Heart left ventricle (tissue), 16 donors: ENCODE data around the gene IQGAP2. TPM values are rescaled to one million over a fixed set of nuclear protein-coding genes. Genes with fewer than 3 reads are reported as not detected.

ENCODE experiments used
- ATAC-seq, 4 donors: fragments of 200-7000 bp; cut with Tn5 transposase; one replicate each; pipeline ENCODE4 v1.9.1; 2020 to 2022; ENCODE audit warnings: moderate library complexity in 4 of 4, mild to moderate bottlenecking in 3 of 4, moderate number of reproducible peaks in 1 of 4
- DNase-seq, 5 donors: peaks; one replicate each; pipeline ENCODE4 v3.0.0-alpha.2; 2020
- H3K27ac ChIP-seq, 12 donors: fragments of 200-600 bp; sonication (generic) in 4 of 12; one replicate each; pipeline versions ENCODE4 v1.5.0 to v1.8.0; 2016 to 2022; ENCODE audit warnings: mild to moderate bottlenecking in 2 of 12
- H3K27me3 ChIP-seq, 9 donors: fragments of 200-600 bp; sonication (generic) in 2 of 9; one replicate each; pipeline versions ENCODE4 v1.5.1 to v1.8.0; 2016 to 2022; ENCODE audit warnings: mild to moderate bottlenecking in 3 of 9
- H3K36me3 ChIP-seq, 9 donors: fragments of 200-600 bp; sonication (generic) in 2 of 9; one replicate each; pipeline versions ENCODE4 v1.5.0 to v1.8.0; 2018 to 2022; ENCODE audit warnings: mild to moderate bottlenecking in 2 of 9
- H3K4me1 ChIP-seq, 12 donors: fragments of 200-600 bp; sonication (generic) in 4 of 12; one replicate each; pipeline versions ENCODE4 v1.5.0 to v1.8.0; 2016 to 2022; ENCODE audit warnings: mild to moderate bottlenecking in 3 of 12
- H3K4me3 ChIP-seq, 12 donors: fragments of 200-600 bp; sonication (generic) in 4 of 12; one replicate each; pipeline versions ENCODE4 v1.5.0 to v1.8.0; 2017 to 2022; ENCODE audit warnings: mild to moderate bottlenecking in 9 of 12, moderate library complexity in 4 of 12
- H3K9me3 ChIP-seq, 12 donors: fragments of 200-600 bp; sonication (generic) in 4 of 12; one replicate each; pipeline versions ENCODE4 v1.5.0 to v1.8.0; 2016 to 2022; ENCODE audit warnings: mild to moderate bottlenecking in 1 of 12
- CTCF ChIP-seq, 12 donors: fragments of 200-600 bp; sonication (generic) in 4 of 12; IDR thresholded peaks; one replicate each; pipeline versions ENCODE4 v1.5.0 to v1.8.0; 2018 to 2022; ENCODE audit warnings: antibody characterized with exemption in 12 of 12, mild to moderate bottlenecking in 5 of 12
- POLR2A ChIP-seq, 2 donors: fragments of 450-650 bp; IDR thresholded peaks; one replicate each; pipeline ENCODE4 v1.6.1; 2017; ENCODE audit warnings: antibody characterized with exemption in 2 of 2, mild to moderate bottlenecking in 2 of 2, moderate library complexity in 2 of 2
- WGBS, 4 donors: extraction: QIAGEN DNeasy Blood & Tissue Kit in 2 of 4; methylation state at CpG; one replicate each; pipeline versions ENCODE4 v1.1.5 to v1.1.7; 2013 to 2018; 5-methylcytosine and 5-hydroxymethylcytosine counted together
- intact Hi-C, 10 donors: fragments of 100-400 bp; cut with DNase I; formaldehyde crosslinking; loops; one replicate each; pipeline versions ENCODE4 v1.11.1 to v1.14.2; 2022
- polyA plus RNA-seq, 2 donors: library from polyadenylated mRNA; stranded (reverse); fragments of 200-250 nt; gene quantifications; one replicate each; pipeline ENCODE4 v1.2.3, GENCODE V29; 2013
- total RNA-seq, 9 donors: library from RNA; depleted of rRNA in 2 of 9; stranded (reverse); fragments of >200 nt in 2 of 9; fragmentation: NEBNext Ultra II Directional in 3 of 9; extraction: Animal tissue kit (Norgen Biotek cat#: 25700) in 3 of 9; gene quantifications; one replicate each; pipeline versions ENCODE4 v1.1.0 to v1.2.4, GENCODE V29; 2016 to 2023
- donor health status: ischemic (EF 13 %, LVEDD 7.1; RV severe dilation, severe dysfunction).
- donor health status: healthy with polysubstance abuse.
- donor health status: DM: no; HTN: yes; CAD: no.
- donor health status: DM: no; HTN: no; CAD: no.
- donor health status: ischemic (EF 25% LVEDD 6.9; RV normal size, moderate dysfunction).
- donor health status: ischemic (EF 25% LVEDD 5.7; RV mildly dilated, moderate dysfunction).
- donor health status: healthy.
- donor health status: DM: yes; HTN: yes; CAD: no.
- donor health status: ischemic (EF 35%, LVEDD 5.7; RV mildly dilated, moderate dysfunction).
- donor health status: nonischemic (EF 11% LVEDD 7.7; RV severe dilation, severe dysfunction).
- donor health status: DM: yes; HTN: yes; CAD: no.
- donor health status: PGD.
- donor health status: ischemic (EF 29% LVEDD 5.4; RV normal size, mild dysfunction).
- donor health status: nonischemic (EF 23%, LVEDD 6.1; RV moderate dilation, normal function).

Gene IQGAP2
- total and polyA plus RNA-seq, 11 donors: 1.7 to 35.4 (median 6.1) TPM

GRCh38 chr5:76660360-76660759, 257.3 kb downstream of the IQGAP2 start:
- WGBS, 4 donors: 49 to 61% (median 59%) methylated on average over 2 of the region's 2 CpGs
- no peak overlapping the region for H3K4me3 ChIP-seq
- DNase-seq (no peak), ATAC-seq (no peak)
- no peak overlapping the region for H3K27ac ChIP-seq
- intact Hi-C loops: no loop called here
- peaks cover 0 to 60% (median 0%) of the 10 kb centered on the region in 9 donors for H3K36me3 ChIP-seq
- no peaks in the 10 kb centered on the region for H3K27me3 ChIP-seq
- TF ChIP-seq CTCF (IDR thresholded peaks at IDR 0.05) (no peak), POLR2A (IDR thresholded peaks at IDR 0.05) (no peak)
- no peaks in the 10 kb centered on the region for H3K9me3 ChIP-seq
- peaks cover 0 to 13% (median 2%) of the 10 kb centered on the region in 12 donors for H3K4me1 ChIP-seq

DNA sequence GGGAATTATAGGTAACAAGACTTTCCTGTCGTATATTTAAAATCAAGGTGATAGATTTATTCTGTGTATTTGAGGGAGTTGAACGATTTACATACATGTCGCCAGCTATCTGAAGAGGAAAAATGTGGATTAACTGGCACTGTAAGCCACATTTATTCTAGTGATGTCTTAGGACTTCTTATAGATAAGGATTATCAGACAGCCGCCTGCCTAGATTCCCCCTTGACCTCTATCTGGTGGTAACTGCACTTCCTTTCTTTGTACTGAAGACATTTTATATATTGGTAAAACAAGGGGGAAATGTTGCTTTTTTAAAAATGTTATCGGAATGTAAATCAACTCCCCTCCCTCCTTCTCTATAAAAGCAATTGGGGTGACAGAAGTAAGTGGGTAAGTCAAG, 259.4 kb downstream of the IQGAP2 start:
- intact Hi-C loops: no loop called here
- Histone ChIP-seq H3K27ac (no peak overlapping the region), H3K4me1 (peaks cover 0 to 13% (median 2%) of the 10 kb centered on the region in 12 donors), H3K4me3 (no peak overlapping the region), H3K36me3 (peaks cover 0 to 69% (median 0%) of the 10 kb centered on the region in 9 donors), H3K9me3 (no peaks in the 10 kb centered on the region), H3K27me3 (no peaks in the 10 kb centered on the region)
- no peak for ATAC-seq
- TF ChIP-seq CTCF (IDR thresholded peaks at IDR 0.05): no peak
- no peak for DNase-seq
- 89 to 93% (median 90%) methylated on average over 5 of the region's 5 CpGs for WGBS, 4 donors

GRCh38 chr5:76663573-76663972, 260.5 kb downstream of the IQGAP2 start:
- Histone ChIP-seq H3K36me3 (peaks cover 0 to 58% (median 0%) of the 10 kb centered on the region in 9 donors), H3K27me3 (no peaks in the 10 kb centered on the region), H3K4me1 (peaks cover 0 to 13% (median 0%) of the 10 kb centered on the region in 12 donors), H3K4me3 (no peak overlapping the region), H3K9me3 (no peaks in the 10 kb centered on the region), H3K27ac (no peak overlapping the region)
- WGBS, 4 donors: 63 to 70% (median 67%) methylated on average over 3 of the region's 3 CpGs
- intact Hi-C loops: no loop called here
- ATAC-seq (no peak), DNase-seq (no peak)
- no peak for TF ChIP-seq POLR2A (IDR thresholded peaks at IDR 0.05)

GRCh38 chr5:76664079-76664478, 261.0 kb downstream of the IQGAP2 start:
- H3K4me1 ChIP-seq: peaks cover 0 to 13% (median 0%) of the 10 kb centered on the region in 12 donors
- TF ChIP-seq CTCF (IDR thresholded peaks at IDR 0.05) (no peak), POLR2A (IDR thresholded peaks at IDR 0.05) (no peak)
- H3K27ac ChIP-seq: no peak overlapping the region
- no peaks in the 10 kb centered on the region for H3K9me3 ChIP-seq
- ATAC-seq (no peak), DNase-seq (no peak)
- intact Hi-C loops: no loop called here
- H3K4me3 ChIP-seq: no peak overlapping the region
- no peaks in the 10 kb centered on the region for H3K27me3 ChIP-seq
- WGBS, 4 donors: 94 to 98% (median 97%) methylated on average over 6 of the region's 6 CpGs
- peaks cover 0 to 53% (median 0%) of the 10 kb centered on the region in 9 donors for H3K36me3 ChIP-seq

GRCh38 chr5:76667495-76667894, 264.4 kb downstream of the IQGAP2 start:
- H3K4me3 ChIP-seq: no peak overlapping the region
- no peak for DNase-seq
- no peak for TF ChIP-seq CTCF (IDR thresholded peaks at IDR 0.05)
- TF ChIP-seq POLR2A (IDR thresholded peaks at IDR 0.05): no peak
- H3K27me3 ChIP-seq: no peaks in the 10 kb centered on the region
- intact Hi-C loops: no loop called here
- ATAC-seq: no peak
- H3K27ac ChIP-seq: no peak overlapping the region
- H3K9me3 ChIP-seq: no peaks in the 10 kb centered on the region
- H3K4me1 ChIP-seq: no peaks in the 10 kb centered on the region
- WGBS, 4 donors: 58 to 79% (median 66%) methylated on average over 2 of the region's 2 CpGs
- H3K36me3 ChIP-seq: peaks cover 0 to 41% (median 0%) of the 10 kb centered on the region in 9 donors
